Measurements from ENCODE around the gene PCDHB4. TPM values are rescaled to one million over a fixed set of nuclear protein-coding genes. Genes with fewer than 3 reads are reported as not detected.

The PCDHB4 gene
- total RNA-seq, 2 experiments from 2014 or later = not detected

Other genes with a start within 250 kb of the PCDHB4 start
- gene PCDHA12, start 246.5 kb upstream of the PCDHB4 start, total RNA-seq = not detected
- not detected for gene PCDHA13, start 239.7 kb upstream of the PCDHB4 start, total RNA-seq
- gene PCDHAC1, start 195.5 kb upstream of the PCDHB4 start, total RNA-seq = not detected
- not detected for gene PCDHAC2, start 155.3 kb upstream of the PCDHB4 start, total RNA-seq
- gene PCDHB1, start 70.4 kb upstream of the PCDHB4 start, total RNA-seq = not detected
- not detected for gene PCDHB2, start 27.2 kb upstream of the PCDHB4 start, total RNA-seq
- gene PCDHB3, start 21.3 kb upstream of the PCDHB4 start, total RNA-seq = not detected
- gene PCDHB5, start 13.4 kb downstream of the PCDHB4 start, total RNA-seq = under 1 TPM in 1 of 2 experiments, not detected in 1; 0.08 TPM
- not detected for gene PCDHB6, start 28.2 kb downstream of the PCDHB4 start, total RNA-seq
- gene PCDHB7, start 50.8 kb downstream of the PCDHB4 start, total RNA-seq = not detected
- not detected for gene PCDHB8, start 56.0 kb downstream of the PCDHB4 start, total RNA-seq
- not detected for gene PCDHB16, start 60.6 kb downstream of the PCDHB4 start, total RNA-seq
- not detected for gene PCDHB9, start 65.3 kb downstream of the PCDHB4 start, total RNA-seq
- gene PCDHB10, start 70.5 kb downstream of the PCDHB4 start, total RNA-seq = not detected
- not detected for gene PCDHB11, start 77.8 kb downstream of the PCDHB4 start, total RNA-seq
- gene PCDHB12, start 86.9 kb downstream of the PCDHB4 start, total RNA-seq = not detected
- not detected for gene PCDHB13, start 92.1 kb downstream of the PCDHB4 start, total RNA-seq
- not detected for gene PCDHB14, start 101.5 kb downstream of the PCDHB4 start, total RNA-seq
- gene PCDHB15, start 123.6 kb downstream of the PCDHB4 start, total RNA-seq = not detected
- gene SLC25A2, start 182.2 kb downstream of the PCDHB4 start, total RNA-seq = under 1 TPM in 1 of 2 experiments, not detected in 1; 0.22 TPM
- gene TAF7, start 199.0 kb downstream of the PCDHB4 start, total RNA-seq = 10 to 100 TPM; 80.5 TPM
- gene PCDHGA1, start 208.7 kb downstream of the PCDHB4 start, total RNA-seq = not detected
- gene PCDHGA2, start 216.9 kb downstream of the PCDHB4 start, total RNA-seq = not detected
- gene PCDHGA3, start 222.0 kb downstream of the PCDHB4 start, total RNA-seq = not detected
- gene PCDHGB1, start 228.3 kb downstream of the PCDHB4 start, total RNA-seq = under 1 TPM in 1 of 2 experiments, not detected in 1; 0.05 TPM
- gene PCDHGA4, start 233.2 kb downstream of the PCDHB4 start, total RNA-seq = under 1 TPM; 0.08 TPM
- under 1 TPM; 0.19 to 0.20 TPM for gene PCDHGB2, start 238.2 kb downstream of the PCDHB4 start, total RNA-seq
- gene PCDHGA5, start 242.3 kb downstream of the PCDHB4 start, total RNA-seq = under 1 TPM in 1 of 2 experiments, not detected in 1; 0.08 TPM
- under 1 TPM; 0.11 to 0.28 TPM for gene PCDHGB3, start 248.4 kb downstream of the PCDHB4 start, total RNA-seq